T-cell (primary cell): ENCODE measurements around the gene SMAD3. TPM values are rescaled to one million over a fixed set of nuclear protein-coding genes. Genes with fewer than 3 reads are reported as not detected.

Experiments used
- ATAC-seq, 4 experiments: fragments of 200-7000 bp in 3 of 4; fragments of 150-1000 bp in 1 of 4; cut with Tn5 transposase; replicated peaks in 1 of 4; 1 replicate in 3 of 4; 2 replicates in 1 of 4; pipeline ENCODE4 v1.10.0; 2021; ENCODE audit warnings: moderate library complexity in 3 of 4, mild to moderate bottlenecking in 2 of 4, moderate number of reproducible peaks in 1 of 4
- CTCF ChIA-PET, 2 donors: fragments of 300-600 bp; sonication (Branson Sonifier 250); formaldehyde crosslinking; loops; one replicate each; lab custom pipeline; 2022; ENCODE audit warnings: antibody characterized with exemption in 2 of 2; lab: Charles Lee
- POLR2A ChIA-PET, 2 donors: fragments of 300-600 bp; sonication (Branson Sonifier 250); formaldehyde crosslinking; loops; one replicate each; lab custom pipeline; 2022; ENCODE audit warnings: antibody characterized with exemption in 2 of 2; lab: Charles Lee
- DNase-seq, 35 experiments: peaks; one replicate each; pipeline versions ENCODE4 v3.0.0 to v3.0.0-alpha.2; 2013 to 2023
- H3K27ac ChIP-seq: one replicate; pipeline ENCODE4 v1.5.1; 2013; ENCODE audit warnings: low read length
- H3K27me3 ChIP-seq, 2 experiments: replicated peaks in 1 of 2; 1 replicate in 1 of 2; 2 replicates in 1 of 2; pipeline versions ENCODE4 v1.6.1 to v1.7.0; 2013; ENCODE audit warnings: low read length in 1 of 2, mixed read lengths in 1 of 2; ENCODE audit not compliant: control insufficient read depth in 2 of 2, insufficient read depth in 2 of 2; ENCODE audit errors: extremely low read depth in 1 of 2
- H3K36me3 ChIP-seq, 2 donors: 1 replicate in 1 of 2; 2 replicates in 1 of 2; pipeline versions ENCODE4 v1.6.1 to v1.7.0; 2013; ENCODE audit warnings: low read length in 1 of 2; ENCODE audit not compliant: control insufficient read depth in 2 of 2, insufficient read depth in 1 of 2; ENCODE audit errors: extremely low read depth in 1 of 2
- H3K4me1 ChIP-seq, 2 experiments: 1 replicate in 1 of 2; 2 replicates in 1 of 2; pipeline versions ENCODE4 v1.6.1 to v1.7.0; 2013; ENCODE audit warnings: low read length in 2 of 2, mixed read lengths in 1 of 2; ENCODE audit not compliant: insufficient read depth in 2 of 2, control insufficient read depth in 1 of 2; ENCODE audit errors: extremely low read depth in 1 of 2
- H3K4me3 ChIP-seq, 2 donors: 1 replicate in 1 of 2; 2 replicates in 1 of 2; pipeline versions ENCODE4 v1.5.1 to v1.7.0; 2013; ENCODE audit warnings: mild to moderate bottlenecking in 2 of 2, low read length in 1 of 2, moderate library complexity in 1 of 2; ENCODE audit not compliant: control insufficient read depth in 1 of 2; ENCODE audit errors: extremely low read depth in 1 of 2
- H3K9me3 ChIP-seq: 2 replicates; pipeline ENCODE4 v1.7.0; 2013
- H3K27ac Mint-ChIP-seq, 2 donors: one replicate each; pipeline ENCODE4 v1.8.0; 2020 to 2021; ENCODE audit warnings: mild to moderate bottlenecking in 2 of 2, mixed read lengths in 2 of 2
- H3K27me3 Mint-ChIP-seq, 2 donors: one replicate each; pipeline ENCODE4 v1.8.0; 2021 to 2022; ENCODE audit warnings: mixed read lengths in 2 of 2
- H3K36me3 Mint-ChIP-seq: one replicate; pipeline ENCODE4 v1.8.0; 2021; ENCODE audit warnings: mixed read lengths
- H3K4me1 Mint-ChIP-seq, 3 donors: one replicate each; pipeline ENCODE4 v1.8.0; 2020 to 2022; ENCODE audit warnings: mixed read lengths in 3 of 3, mild to moderate bottlenecking in 1 of 3
- H3K4me3 Mint-ChIP-seq, 3 donors: one replicate each; pipeline ENCODE4 v1.8.0; 2020 to 2022; ENCODE audit warnings: mild to moderate bottlenecking in 3 of 3, mixed read lengths in 3 of 3, moderate library complexity in 3 of 3
- H3K9me3 Mint-ChIP-seq, 3 donors: one replicate each; pipeline ENCODE4 v1.8.0; 2020 to 2022; ENCODE audit warnings: mixed read lengths in 3 of 3
- WGBS: methylation state at CpG from one replicate; pipeline ENCODE4 v1.1.5; 2013; ENCODE audit warnings: missing lambda C conversion rate; ENCODE audit not compliant: insufficient coverage; 5-methylcytosine and 5-hydroxymethylcytosine counted together
- total RNA-seq, 35 experiments: library from RNA in 6 of 35; stranded (reverse) in 6 of 35; fragments of 120-200 nt in 1 of 35; gene quantifications; one replicate each; pipeline versions ENCODE4 v1.2.1 to v1.2.4 and lab custom pipeline; 2013 to 2026

Gene SMAD3
- total RNA-seq, 5 donors from 2014 or later (not counting 1 experiment from before 2014, with no cell fraction given), result 55.4 to 159 (median 110) TPM

- no peaks in the 10 kb centered on the region for H3K27me3 ChIP-seq
- H3K4me3 ChIP-seq, result no peak overlapping the region
- no peaks in the 10 kb centered on the region for H3K36me3 ChIP-seq
- peaks cover 11% of the 10 kb centered on the region for H3K36me3 Mint-ChIP-seq
- 80% methylated on average over 2 of the region's 3 CpGs for WGBS
- ChIA-PET POLR2A (no interaction called here), CTCF (interaction anchor here in 1 of 2 donors (1.1 kb wide), 1 partner anchor 35 kb away, joined by 3 read pairs; no protein-coding TSS in a partner anchor)
- no peak for ATAC-seq
- peak overlapping the region; percentile 3 to 76 (median 25) for H3K4me3 Mint-ChIP-seq
- H3K9me3 Mint-ChIP-seq, result no peaks in the 10 kb centered on the region
- peak overlapping the region; percentile 53 to 72 for H3K27ac Mint-ChIP-seq
- peak in 2 of 35 experiments; percentile 23 to 47 for DNase-seq
- no peaks in the 10 kb centered on the region for H3K9me3 ChIP-seq
- no peaks in the 10 kb centered on the region for H3K27me3 Mint-ChIP-seq
- peaks cover 58 to 98% of the 10 kb centered on the region in 2 experiments for H3K4me1 ChIP-seq
- peak overlapping the region; percentile 61 for H3K27ac ChIP-seq
- peaks cover 85 to 99% (median 97%) of the 10 kb centered on the region in 3 donors for H3K4me1 Mint-ChIP-seq
Measured at GRCh38 chr15:67085818-67086636, 20.6 kb downstream of the SMAD3 start.

GRCh38 chr15:67086637-67086914 lies 21.2 kb downstream of the SMAD3 start:
- Mint-ChIP-seq H3K4me3 (peak overlapping the region; percentile 3 to 76 (median 25)), H3K27ac (peak overlapping the region; percentile 53 to 72), H3K27me3 (no peaks in the 10 kb centered on the region), H3K36me3 (peaks cover 5% of the 10 kb centered on the region), H3K4me1 (peaks cover 85 to 99% (median 97%) of the 10 kb centered on the region in 3 donors), H3K9me3 (no peaks in the 10 kb centered on the region)
- ChIA-PET CTCF (interaction anchor here in 1 of 2 donors (1.1 kb wide), 1 partner anchor 35 kb away, joined by 3 read pairs; no protein-coding TSS in a partner anchor), POLR2A (no interaction called here)
- DNase-seq (no peak), ATAC-seq (no peak)
- Histone ChIP-seq H3K4me3 (no peak overlapping the region), H3K36me3 (no peaks in the 10 kb centered on the region), H3K27ac (peak overlapping the region; percentile 61), H3K4me1 (peaks cover 53 to 96% of the 10 kb centered on the region in 2 experiments), H3K9me3 (no peaks in the 10 kb centered on the region), H3K27me3 (no peaks in the 10 kb centered on the region)
- WGBS, result 69% methylated on average over 2 of the region's 3 CpGs

- Mint-ChIP-seq H3K4me1 (peaks cover 84 to 99% (median 96%) of the 10 kb centered on the region in 3 donors), H3K4me3 (peak overlapping the region in 2 of 3 donors; percentile 26 to 76), H3K27me3 (no peaks in the 10 kb centered on the region), H3K36me3 (peaks cover 6% of the 10 kb centered on the region), H3K9me3 (no peaks in the 10 kb centered on the region), H3K27ac (peak overlapping the region; percentile 71 to 80)
- Histone ChIP-seq H3K27me3 (no peaks in the 10 kb centered on the region), H3K4me1 (peaks cover 43 to 96% of the 10 kb centered on the region in 2 experiments), H3K27ac (peak overlapping the region; percentile 14), H3K36me3 (no peaks in the 10 kb centered on the region), H3K4me3 (no peak overlapping the region), H3K9me3 (no peaks in the 10 kb centered on the region)
- no peak for DNase-seq
- ChIA-PET CTCF (interaction anchor here in 1 of 2 donors (0.6 kb wide), 1 partner anchor 596 kb away, joined by 4 read pairs; no protein-coding TSS in a partner anchor), POLR2A (interaction anchor here (0.5 to 0.6 kb wide), 4 partner anchors 14 to 49 kb away, joined by 3 to 10 read pairs (median 4); no protein-coding TSS in a partner anchor)
- ATAC-seq, result no peak
- WGBS, result no CpG with 5 or more reads among the region's 6 CpGs
Measured at GRCh38 chr15:67087507-67088172, 22.2 kb downstream of the SMAD3 start.

DNA sequence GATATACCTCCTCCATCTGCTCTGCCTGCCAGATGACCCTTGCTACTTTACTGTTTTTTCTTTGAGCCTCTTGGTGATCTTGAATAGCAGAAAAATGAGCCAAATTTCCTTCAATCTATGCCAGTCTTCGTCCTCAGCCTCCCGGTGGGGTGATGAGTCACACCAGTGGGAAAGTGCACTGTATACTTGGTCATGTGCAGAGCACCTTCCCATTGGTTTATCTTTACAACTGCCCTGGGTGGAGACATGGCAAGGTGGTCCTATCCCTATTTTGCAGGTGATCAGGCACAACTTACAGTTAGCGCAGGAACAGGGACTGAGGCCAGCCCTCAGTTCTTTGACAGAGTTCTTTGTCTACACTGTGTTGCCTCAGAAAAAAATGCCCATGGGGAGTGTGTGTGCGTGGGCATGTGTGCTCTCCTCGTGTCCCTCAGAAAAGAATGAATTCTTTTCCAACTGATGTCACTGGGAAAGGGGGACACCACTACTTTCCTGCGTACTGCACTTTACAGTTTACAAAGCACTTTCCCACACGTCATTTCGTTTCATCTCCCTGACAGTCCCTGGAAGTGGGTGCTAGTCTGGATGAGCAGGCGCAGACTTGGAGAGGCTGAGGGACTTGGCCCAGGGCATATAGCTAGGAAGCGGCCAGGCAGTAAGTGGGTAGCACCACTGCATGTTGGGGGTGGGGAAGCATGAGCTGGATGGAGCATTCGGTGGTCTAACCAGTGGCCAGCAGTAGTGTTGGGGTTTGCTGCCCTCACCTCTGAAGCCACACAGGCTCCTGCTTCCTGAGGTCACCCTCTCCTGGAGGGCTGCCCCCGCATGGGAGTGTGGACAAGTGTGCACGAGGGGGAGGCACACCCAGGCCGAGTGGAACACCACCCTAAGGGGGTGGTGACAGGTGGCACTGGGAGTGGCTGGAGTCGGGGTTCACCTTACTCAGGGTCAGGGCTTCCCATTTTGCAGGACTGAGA lies 24.1 kb downstream of the SMAD3 start:
- Histone ChIP-seq H3K9me3 (no peaks in the 10 kb centered on the region), H3K27me3 (no peaks in the 10 kb centered on the region), H3K4me3 (no peak overlapping the region), H3K27ac (no peak overlapping the region), H3K36me3 (peaks cover 0 to 8% of the 10 kb centered on the region in 2 donors), H3K4me1 (peaks cover 29 to 96% of the 10 kb centered on the region in 2 experiments)
- Mint-ChIP-seq H3K4me3 (no peak overlapping the region), H3K27me3 (no peaks in the 10 kb centered on the region), H3K4me1 (peaks cover 77 to 100% (median 94%) of the 10 kb centered on the region in 3 donors), H3K9me3 (no peaks in the 10 kb centered on the region), H3K36me3 (peaks cover 17% of the 10 kb centered on the region), H3K27ac (peak overlapping the region; percentile 43 to 72)
- no peak for ATAC-seq
- ChIA-PET POLR2A (no interaction called here), CTCF (no interaction called here)
- DNase-seq, result no peak
- WGBS, result 92% methylated on average over 8 of the region's 15 CpGs

- peak overlapping the region; percentile 89 for H3K27ac ChIP-seq
- ATAC-seq (peak in 1 of 4 experiments; percentile 2), DNase-seq (no peak)
- H3K27ac Mint-ChIP-seq, result peak overlapping the region; percentile 74 to 92
- H3K9me3 Mint-ChIP-seq, result no peaks in the 10 kb centered on the region
- no peaks in the 10 kb centered on the region for H3K27me3 Mint-ChIP-seq
- peak overlapping the region; percentile 58 to 76 (median 61) for H3K4me3 Mint-ChIP-seq
- peaks cover 19 to 96% of the 10 kb centered on the region in 2 experiments for H3K4me1 ChIP-seq
- H3K36me3 Mint-ChIP-seq, result peaks cover 24% of the 10 kb centered on the region
- no peaks in the 10 kb centered on the region for H3K9me3 ChIP-seq
- ChIA-PET POLR2A (no interaction called here), CTCF (no interaction called here)
- peaks cover 75 to 99% (median 94%) of the 10 kb centered on the region in 3 donors for H3K4me1 Mint-ChIP-seq
- no peak overlapping the region for H3K4me3 ChIP-seq
- H3K27me3 ChIP-seq, result no peaks in the 10 kb centered on the region
- H3K36me3 ChIP-seq, result peaks cover 0 to 16% of the 10 kb centered on the region in 2 donors
- 82% methylated on average over 4 of the region's 7 CpGs for WGBS
Measured at GRCh38 chr15:67090297-67091070, 25.1 kb downstream of the SMAD3 start.
